Memory B cell (primary cell): ENCODE measurements around the gene DUSP7.

Experiments
- ATAC-seq: fragments of 150-1000 bp; cut with Tn5 transposase; 2 replicates; pipeline ENCODE4 v1.10.0; 2021; ENCODE audit warnings: low read depth, mild to moderate bottlenecking, moderate library complexity
- DNase-seq, 2 donors: peaks; one replicate each; pipeline ENCODE4 v3.0.0; 2022; ENCODE audit warnings: low spot score in 2 of 2
- H3K27ac Mint-ChIP-seq: one replicate; pipeline ENCODE4 v1.8.0; 2022; ENCODE audit warnings: mild to moderate bottlenecking, moderate library complexity, mixed read lengths
- H3K27me3 Mint-ChIP-seq: one replicate; pipeline ENCODE4 v1.8.0; 2022; ENCODE audit warnings: mixed read lengths
- H3K36me3 Mint-ChIP-seq: one replicate; pipeline ENCODE4 v1.8.0; 2022; ENCODE audit warnings: mild to moderate bottlenecking, mixed read lengths
- H3K4me1 Mint-ChIP-seq: one replicate; pipeline ENCODE4 v1.8.0; 2022; ENCODE audit warnings: mixed read lengths
- H3K4me3 Mint-ChIP-seq: one replicate; pipeline ENCODE4 v1.8.0; 2022; ENCODE audit warnings: mild to moderate bottlenecking, moderate library complexity, mixed read lengths
- H3K9me3 Mint-ChIP-seq: one replicate; pipeline ENCODE4 v1.8.0; 2022; ENCODE audit warnings: mixed read lengths

Gene DUSP7

GRCh38 chr3:52014613-52015012 lies 41.8 kb downstream of the DUSP7 start:
- H3K36me3 Mint-ChIP-seq = no peaks in the 10 kb centered on the region
- ATAC-seq = no peak
- H3K27me3 Mint-ChIP-seq = peaks cover 5% of the 10 kb centered on the region
- H3K9me3 Mint-ChIP-seq = peaks cover 2% of the 10 kb centered on the region
- no peaks in the 10 kb centered on the region for H3K4me1 Mint-ChIP-seq
- H3K27ac Mint-ChIP-seq = no peak overlapping the region
- no peak for DNase-seq
- H3K4me3 Mint-ChIP-seq = no peak overlapping the region

GRCh38 chr3:52013802-52014598 lies 42.4 kb downstream of the DUSP7 start:
- no peak for ATAC-seq
- peaks cover 5% of the 10 kb centered on the region for H3K27me3 Mint-ChIP-seq

GRCh38 chr3:52012699-52013098 lies 43.7 kb downstream of the DUSP7 start:
- Mint-ChIP-seq H3K4me1 (no peaks in the 10 kb centered on the region), H3K27me3 (peaks cover 5% of the 10 kb centered on the region), H3K36me3 (no peaks in the 10 kb centered on the region), H3K9me3 (peaks cover 2% of the 10 kb centered on the region), H3K27ac (no peak overlapping the region), H3K4me3 (no peak overlapping the region)
- ATAC-seq = no peak
- DNase-seq = no peak

More at GRCh38 chr3:52013802-52014598, 42.4 kb downstream of the DUSP7 start:
- Mint-ChIP-seq H3K4me1 (no peaks in the 10 kb centered on the region), H3K4me3 (no peak overlapping the region), H3K27ac (no peak overlapping the region), H3K36me3 (no peaks in the 10 kb centered on the region), H3K9me3 (peaks cover 2% of the 10 kb centered on the region)
- no peak for DNase-seq

GRCh38 chr3:52010431-52010830 lies 45.9 kb downstream of the DUSP7 start:
- peaks cover 5% of the 10 kb centered on the region for H3K27me3 Mint-ChIP-seq
- no peaks in the 10 kb centered on the region for H3K4me1 Mint-ChIP-seq
- H3K27ac Mint-ChIP-seq = no peak overlapping the region
- H3K36me3 Mint-ChIP-seq = no peaks in the 10 kb centered on the region
- DNase-seq (no peak), ATAC-seq (no peak)
- no peak overlapping the region for H3K4me3 Mint-ChIP-seq
- peaks cover 2% of the 10 kb centered on the region for H3K9me3 Mint-ChIP-seq

GRCh38 chr3:52007291-52007690 lies 49.1 kb downstream of the DUSP7 start:
- DNase-seq = no peak
- peaks cover 2% of the 10 kb centered on the region for H3K9me3 Mint-ChIP-seq
- no peaks in the 10 kb centered on the region for H3K4me1 Mint-ChIP-seq
- H3K36me3 Mint-ChIP-seq = no peaks in the 10 kb centered on the region
- H3K27ac Mint-ChIP-seq = no peak overlapping the region
- no peak overlapping the region for H3K4me3 Mint-ChIP-seq
- H3K27me3 Mint-ChIP-seq = peaks cover 5% of the 10 kb centered on the region
- ATAC-seq = no peak

GRCh38 chr3:52006820-52007133 lies 49.6 kb downstream of the DUSP7 start:
- DNase-seq (no peak), ATAC-seq (no peak)
- H3K9me3 Mint-ChIP-seq = peaks cover 2% of the 10 kb centered on the region
- H3K36me3 Mint-ChIP-seq = no peaks in the 10 kb centered on the region
- no peak overlapping the region for H3K27ac Mint-ChIP-seq
- H3K4me1 Mint-ChIP-seq = no peaks in the 10 kb centered on the region
- H3K4me3 Mint-ChIP-seq = no peak overlapping the region
- peaks cover 3% of the 10 kb centered on the region for H3K27me3 Mint-ChIP-seq

- peaks cover 3% of the 10 kb centered on the region for H3K27me3 Mint-ChIP-seq
- H3K4me3 Mint-ChIP-seq = no peak overlapping the region
- H3K27ac Mint-ChIP-seq = no peak overlapping the region
- no peak for DNase-seq
- H3K4me1 Mint-ChIP-seq = peaks cover 3% of the 10 kb centered on the region
- peaks cover 2% of the 10 kb centered on the region for H3K9me3 Mint-ChIP-seq
- no peaks in the 10 kb centered on the region for H3K36me3 Mint-ChIP-seq
- ATAC-seq = no peak
Measured at GRCh38 chr3:52006017-52006819, 50.2 kb downstream of the DUSP7 start.

- ATAC-seq (no peak), DNase-seq (no peak)
- Mint-ChIP-seq H3K27me3 (peaks cover 3% of the 10 kb centered on the region), H3K9me3 (peaks cover 2% of the 10 kb centered on the region), H3K4me1 (peaks cover 3% of the 10 kb centered on the region), H3K4me3 (no peak overlapping the region), H3K27ac (no peak overlapping the region), H3K36me3 (no peaks in the 10 kb centered on the region)
Measured at GRCh38 chr3:52005571-52005986, 50.8 kb downstream of the DUSP7 start.

- DNase-seq (no peak), ATAC-seq (no peak)
- H3K4me3 Mint-ChIP-seq = no peak overlapping the region
- no peaks in the 10 kb centered on the region for H3K36me3 Mint-ChIP-seq
- peaks cover 3% of the 10 kb centered on the region for H3K4me1 Mint-ChIP-seq
- no peak overlapping the region for H3K27ac Mint-ChIP-seq
- no peaks in the 10 kb centered on the region for H3K9me3 Mint-ChIP-seq
- no peaks in the 10 kb centered on the region for H3K27me3 Mint-ChIP-seq
Measured at GRCh38 chr3:52004906-52005395, 51.4 kb downstream of the DUSP7 start.

GRCh38 chr3:52004163-52004787 lies 52.1 kb downstream of the DUSP7 start:
- Mint-ChIP-seq H3K27ac (no peak overlapping the region), H3K27me3 (no peaks in the 10 kb centered on the region), H3K4me1 (peaks cover 3% of the 10 kb centered on the region), H3K9me3 (no peaks in the 10 kb centered on the region), H3K36me3 (no peaks in the 10 kb centered on the region), H3K4me3 (no peak overlapping the region)
- DNase-seq (no peak), ATAC-seq (no peak)

- DNase-seq (no peak), ATAC-seq (no peak)
- Mint-ChIP-seq H3K27ac (no peak overlapping the region), H3K4me1 (peaks cover 3% of the 10 kb centered on the region), H3K27me3 (no peaks in the 10 kb centered on the region), H3K36me3 (no peaks in the 10 kb centered on the region), H3K4me3 (no peak overlapping the region), H3K9me3 (no peaks in the 10 kb centered on the region)
Measured at GRCh38 chr3:52002748-52003147, 53.6 kb downstream of the DUSP7 start.

GRCh38 chr3:52001443-52001974 lies 54.9 kb downstream of the DUSP7 start:
- Mint-ChIP-seq H3K27ac (no peak overlapping the region), H3K4me1 (peaks cover 3% of the 10 kb centered on the region), H3K9me3 (no peaks in the 10 kb centered on the region), H3K4me3 (no peak overlapping the region), H3K27me3 (no peaks in the 10 kb centered on the region), H3K36me3 (no peaks in the 10 kb centered on the region)
- ATAC-seq (peak; percentile 99), DNase-seq (peak; percentile 87 to 92)

- H3K27me3 Mint-ChIP-seq = no peaks in the 10 kb centered on the region
- no peaks in the 10 kb centered on the region for H3K9me3 Mint-ChIP-seq
- peaks cover 2% of the 10 kb centered on the region for H3K36me3 Mint-ChIP-seq
- H3K27ac Mint-ChIP-seq = no peak overlapping the region
- DNase-seq (no peak), ATAC-seq (no peak)
- H3K4me3 Mint-ChIP-seq = no peak overlapping the region
- H3K4me1 Mint-ChIP-seq = peaks cover 9% of the 10 kb centered on the region
Measured at GRCh38 chr3:51999846-52000245, 56.5 kb downstream of the DUSP7 start.
